HL-60 (cell line): ENCODE results near the gene SLC4A4.

Source experiments
- POLR2AphosphoS5 ChIP-seq: IDR thresholded peaks from 2 replicates; pipeline ENCODE4 v1.6.1; 2012; ENCODE audit warnings: low read depth
- SPI1 ChIP-seq: IDR thresholded peaks from 2 replicates; pipeline ENCODE4 v1.6.1; 2012; ENCODE audit warnings: low read depth, mild to moderate bottlenecking, borderline replicate concordance
- TF ChIP-seq, protein P1 (sequence below): IDR thresholded peaks from one replicate; pipeline ENCODE4 v1.5.1; 2011; ENCODE audit warnings: low read length, control low read depth, inconsistent platforms; ENCODE audit not compliant: insufficient read depth
- TF ChIP-seq, protein P2 (sequence below): IDR thresholded peaks from 2 replicates; pipeline ENCODE4 v1.6.1; 2012; ENCODE audit warnings: low read depth; ENCODE audit not compliant: insufficient replicate concordance

DNA sequence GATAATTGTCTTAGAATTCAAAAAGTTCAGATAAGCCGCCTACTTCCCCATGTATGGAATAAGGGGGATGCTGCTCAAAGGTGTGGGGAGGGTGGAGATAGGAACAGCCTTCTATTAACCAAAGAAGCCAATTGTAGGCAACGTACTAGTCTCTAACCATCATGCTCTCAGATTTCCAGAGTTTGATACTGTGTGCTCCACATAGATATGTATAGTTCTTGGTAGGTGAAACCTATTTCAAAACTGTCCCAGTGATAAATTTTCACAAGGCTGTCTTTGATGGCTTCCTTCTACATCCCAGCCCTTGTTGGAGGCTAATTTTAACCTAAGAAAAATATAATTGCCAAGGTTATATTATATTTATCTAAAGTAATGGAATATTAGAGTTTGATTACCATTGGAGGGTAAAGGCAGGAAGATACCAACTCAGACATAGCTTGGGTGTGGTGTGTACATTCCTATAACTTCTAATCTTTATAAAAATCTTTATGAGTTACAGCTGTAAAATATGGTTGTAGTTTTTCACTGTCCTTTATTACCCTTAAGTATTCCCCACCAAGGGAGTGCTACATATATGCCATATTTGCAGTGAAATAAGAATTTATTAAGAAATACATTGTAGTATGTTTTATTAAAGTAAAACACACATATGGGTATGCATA, 87.7 kb downstream of the SLC4A4 start:
- TF ChIP-seq, protein P1, sequence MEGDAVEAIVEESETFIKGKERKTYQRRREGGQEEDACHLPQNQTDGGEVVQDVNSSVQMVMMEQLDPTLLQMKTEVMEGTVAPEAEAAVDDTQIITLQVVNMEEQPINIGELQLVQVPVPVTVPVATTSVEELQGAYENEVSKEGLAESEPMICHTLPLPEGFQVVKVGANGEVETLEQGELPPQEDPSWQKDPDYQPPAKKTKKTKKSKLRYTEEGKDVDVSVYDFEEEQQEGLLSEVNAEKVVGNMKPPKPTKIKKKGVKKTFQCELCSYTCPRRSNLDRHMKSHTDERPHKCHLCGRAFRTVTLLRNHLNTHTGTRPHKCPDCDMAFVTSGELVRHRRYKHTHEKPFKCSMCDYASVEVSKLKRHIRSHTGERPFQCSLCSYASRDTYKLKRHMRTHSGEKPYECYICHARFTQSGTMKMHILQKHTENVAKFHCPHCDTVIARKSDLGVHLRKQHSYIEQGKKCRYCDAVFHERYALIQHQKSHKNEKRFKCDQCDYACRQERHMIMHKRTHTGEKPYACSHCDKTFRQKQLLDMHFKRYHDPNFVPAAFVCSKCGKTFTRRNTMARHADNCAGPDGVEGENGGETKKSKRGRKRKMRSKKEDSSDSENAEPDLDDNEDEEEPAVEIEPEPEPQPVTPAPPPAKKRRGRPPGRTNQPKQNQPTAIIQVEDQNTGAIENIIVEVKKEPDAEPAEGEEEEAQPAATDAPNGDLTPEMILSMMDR, result no peak
- TF ChIP-seq, protein P2, sequence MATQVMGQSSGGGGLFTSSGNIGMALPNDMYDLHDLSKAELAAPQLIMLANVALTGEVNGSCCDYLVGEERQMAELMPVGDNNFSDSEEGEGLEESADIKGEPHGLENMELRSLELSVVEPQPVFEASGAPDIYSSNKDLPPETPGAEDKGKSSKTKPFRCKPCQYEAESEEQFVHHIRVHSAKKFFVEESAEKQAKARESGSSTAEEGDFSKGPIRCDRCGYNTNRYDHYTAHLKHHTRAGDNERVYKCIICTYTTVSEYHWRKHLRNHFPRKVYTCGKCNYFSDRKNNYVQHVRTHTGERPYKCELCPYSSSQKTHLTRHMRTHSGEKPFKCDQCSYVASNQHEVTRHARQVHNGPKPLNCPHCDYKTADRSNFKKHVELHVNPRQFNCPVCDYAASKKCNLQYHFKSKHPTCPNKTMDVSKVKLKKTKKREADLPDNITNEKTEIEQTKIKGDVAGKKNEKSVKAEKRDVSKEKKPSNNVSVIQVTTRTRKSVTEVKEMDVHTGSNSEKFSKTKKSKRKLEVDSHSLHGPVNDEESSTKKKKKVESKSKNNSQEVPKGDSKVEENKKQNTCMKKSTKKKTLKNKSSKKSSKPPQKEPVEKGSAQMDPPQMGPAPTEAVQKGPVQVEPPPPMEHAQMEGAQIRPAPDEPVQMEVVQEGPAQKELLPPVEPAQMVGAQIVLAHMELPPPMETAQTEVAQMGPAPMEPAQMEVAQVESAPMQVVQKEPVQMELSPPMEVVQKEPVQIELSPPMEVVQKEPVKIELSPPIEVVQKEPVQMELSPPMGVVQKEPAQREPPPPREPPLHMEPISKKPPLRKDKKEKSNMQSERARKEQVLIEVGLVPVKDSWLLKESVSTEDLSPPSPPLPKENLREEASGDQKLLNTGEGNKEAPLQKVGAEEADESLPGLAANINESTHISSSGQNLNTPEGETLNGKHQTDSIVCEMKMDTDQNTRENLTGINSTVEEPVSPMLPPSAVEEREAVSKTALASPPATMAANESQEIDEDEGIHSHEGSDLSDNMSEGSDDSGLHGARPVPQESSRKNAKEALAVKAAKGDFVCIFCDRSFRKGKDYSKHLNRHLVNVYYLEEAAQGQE, result no peak
- TF ChIP-seq SPI1 (no peak), POLR2AphosphoS5 (no peak)
